Panc1 (cell line): ENCODE measurements around the gene SIGLEC7.

Experiments
- POLR2AphosphoS5 ChIP-seq: IDR thresholded peaks from 2 replicates; pipeline ENCODE4 v1.6.1; 2012; ENCODE audit warnings: mild to moderate bottlenecking, low read depth, low read length, moderate library complexity
- REST ChIP-seq, 2 experiments: IDR thresholded peaks; 2 replicates each; pipeline ENCODE4 v1.6.1; 2011 to 2012; ENCODE audit warnings: low read depth in 2 of 2, control low read depth in 1 of 2, low read length in 1 of 2, mild to moderate bottlenecking in 1 of 2, moderate library complexity in 1 of 2; ENCODE audit not compliant: insufficient read depth in 1 of 2
- TF ChIP-seq, protein P1 (sequence below): fragments of 450-650 bp; IDR thresholded peaks from 2 replicates; pipeline ENCODE4 v1.5.1; 2017; ENCODE audit warnings: mild to moderate bottlenecking

DNA sequence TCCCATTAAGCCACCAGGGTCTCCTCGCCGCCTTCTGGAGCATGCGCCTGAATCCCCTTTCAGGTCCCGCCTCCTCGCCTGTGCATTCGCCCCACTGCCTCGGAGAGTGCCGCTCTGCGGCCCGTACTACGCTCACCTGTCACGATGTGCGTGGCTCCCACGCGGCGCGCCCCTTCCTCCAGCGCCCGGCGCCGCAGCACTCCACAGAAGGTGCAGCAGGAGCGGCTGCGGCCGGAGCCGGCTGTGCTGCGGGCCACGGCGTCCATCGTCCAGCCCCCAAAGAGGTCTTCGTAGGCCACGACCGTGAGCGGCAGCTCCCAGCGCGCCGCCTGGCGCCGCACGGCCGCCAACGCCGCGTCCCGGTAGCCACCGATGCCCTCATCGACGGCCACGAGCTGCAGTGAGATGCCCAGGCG, 38.2 kb upstream of the SIGLEC7 start:
- TF ChIP-seq, protein P1, sequence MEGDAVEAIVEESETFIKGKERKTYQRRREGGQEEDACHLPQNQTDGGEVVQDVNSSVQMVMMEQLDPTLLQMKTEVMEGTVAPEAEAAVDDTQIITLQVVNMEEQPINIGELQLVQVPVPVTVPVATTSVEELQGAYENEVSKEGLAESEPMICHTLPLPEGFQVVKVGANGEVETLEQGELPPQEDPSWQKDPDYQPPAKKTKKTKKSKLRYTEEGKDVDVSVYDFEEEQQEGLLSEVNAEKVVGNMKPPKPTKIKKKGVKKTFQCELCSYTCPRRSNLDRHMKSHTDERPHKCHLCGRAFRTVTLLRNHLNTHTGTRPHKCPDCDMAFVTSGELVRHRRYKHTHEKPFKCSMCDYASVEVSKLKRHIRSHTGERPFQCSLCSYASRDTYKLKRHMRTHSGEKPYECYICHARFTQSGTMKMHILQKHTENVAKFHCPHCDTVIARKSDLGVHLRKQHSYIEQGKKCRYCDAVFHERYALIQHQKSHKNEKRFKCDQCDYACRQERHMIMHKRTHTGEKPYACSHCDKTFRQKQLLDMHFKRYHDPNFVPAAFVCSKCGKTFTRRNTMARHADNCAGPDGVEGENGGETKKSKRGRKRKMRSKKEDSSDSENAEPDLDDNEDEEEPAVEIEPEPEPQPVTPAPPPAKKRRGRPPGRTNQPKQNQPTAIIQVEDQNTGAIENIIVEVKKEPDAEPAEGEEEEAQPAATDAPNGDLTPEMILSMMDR, result no peak
- no peak for TF ChIP-seq POLR2AphosphoS5
- no peak for TF ChIP-seq REST (IDR thresholded peaks at IDR 0.05; ENCODE audit: insufficient read depth in 1 of 2, low read depth in 2 of 2, low read length in 1 of 2)
